GM19328 (cell line): ENCODE data around the gene IHH.

Experiments
- ATAC-seq: cut with Tn5 transposase; IDR thresholded peaks from one replicate; pipeline ENCODE4 v1.9.1; 2021; ENCODE audit warnings: mild to moderate bottlenecking, moderate library complexity; ENCODE audit not compliant: unreplicated experiment

The IHH gene

DNA sequence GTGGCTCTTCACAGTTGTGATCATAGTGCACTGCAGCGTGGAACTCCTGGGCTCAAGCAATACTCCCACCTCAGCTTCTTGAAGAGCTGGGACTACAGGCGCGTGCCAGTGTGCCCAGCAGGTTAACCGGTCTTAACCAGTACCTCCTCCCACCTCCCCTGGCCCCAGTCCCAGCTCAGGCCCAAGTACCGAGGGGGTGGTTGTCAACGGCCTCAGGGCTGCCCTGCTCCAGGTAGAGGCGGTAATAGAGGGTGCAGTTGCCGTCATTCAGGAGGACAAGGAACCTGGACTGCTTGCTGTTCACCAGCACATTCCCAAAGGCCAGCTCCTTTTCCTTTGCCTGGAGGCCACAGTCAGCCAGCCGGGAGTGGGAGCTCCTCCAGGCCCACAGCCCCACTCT, 39.1 kb downstream of the IHH start:
- no peak for ATAC-seq

DNA sequence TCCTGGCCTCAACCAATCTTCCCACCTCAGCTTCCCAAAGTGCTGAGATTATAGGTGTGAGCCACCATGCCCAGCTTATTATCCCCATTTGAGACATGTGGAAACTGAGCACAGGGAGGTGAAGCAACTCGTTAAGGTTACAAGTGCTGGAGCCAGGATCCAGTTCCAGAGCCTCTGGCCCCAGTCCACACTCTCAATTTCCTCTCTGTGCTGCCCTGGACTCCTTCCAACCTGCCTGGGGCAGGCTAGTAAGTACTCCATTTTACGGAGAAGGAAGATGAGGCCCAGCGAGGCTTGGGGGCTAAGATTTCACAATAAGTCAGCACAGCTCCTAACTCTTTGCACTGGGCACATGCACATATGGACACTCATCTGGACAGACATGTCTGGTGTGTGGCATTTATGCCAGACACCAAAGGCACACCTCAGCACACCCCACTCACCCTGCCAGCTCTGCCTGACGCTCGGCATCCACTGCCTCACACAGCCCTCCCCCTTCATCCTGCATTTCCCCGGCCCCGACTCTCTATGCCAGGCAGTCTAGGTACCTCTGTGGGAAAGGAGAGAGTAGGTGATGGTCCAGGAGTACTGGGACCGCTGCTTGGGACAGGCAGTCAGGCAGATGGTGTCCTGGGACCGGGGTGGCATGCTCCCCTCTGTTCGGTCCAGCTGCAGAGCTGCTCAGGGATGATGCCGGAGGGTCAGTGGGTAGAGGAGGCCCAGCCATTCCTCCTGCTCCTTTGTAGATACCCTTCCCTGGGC, 39.9 kb downstream of the IHH start:
- no peak for ATAC-seq

DNA sequence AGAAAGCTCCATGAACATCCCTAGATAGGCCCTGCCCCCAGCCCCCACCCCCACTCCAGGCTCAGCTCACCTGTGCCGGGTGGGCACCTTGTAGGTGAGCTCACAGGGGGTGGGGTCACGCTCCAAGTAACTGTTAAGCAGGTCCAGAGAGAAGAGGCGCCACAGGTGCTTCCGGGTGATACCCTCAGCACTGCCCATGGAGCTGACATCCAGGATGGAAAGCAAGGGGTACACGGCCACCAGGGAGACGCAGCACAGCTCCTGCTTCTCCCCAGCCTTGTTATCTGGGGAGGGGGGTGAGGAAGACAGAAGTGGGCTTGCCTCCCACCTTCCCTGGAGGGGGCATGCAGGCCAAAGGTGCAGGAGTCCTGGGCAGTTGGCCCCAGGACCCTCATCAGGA, 41.3 kb downstream of the IHH start:
- ATAC-seq: no peak

- ATAC-seq: no peak
Observed at GRCh38 chr2:219018726-219019125, 42.0 kb downstream of the IHH start.

DNA sequence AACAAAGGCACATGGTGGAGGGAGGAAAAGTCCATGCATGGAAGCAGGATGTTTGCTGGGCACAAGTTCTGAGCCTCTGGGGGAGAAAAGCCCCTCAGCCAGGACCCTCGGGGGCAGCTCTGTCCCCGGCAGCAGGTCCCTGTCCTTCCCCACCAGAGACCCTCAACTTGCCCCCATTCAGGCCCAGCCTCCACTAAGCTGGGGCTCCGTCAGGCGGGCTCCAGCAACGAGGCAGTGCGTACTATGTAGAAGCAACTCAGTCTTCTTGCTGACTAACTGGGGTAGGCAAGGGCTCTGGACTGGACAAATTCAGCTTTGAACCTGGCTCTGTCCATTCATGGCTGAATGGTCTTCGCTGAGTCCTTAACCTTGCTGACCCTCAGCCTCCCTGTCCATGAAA, 42.4 kb downstream of the IHH start:
- ATAC-seq: no peak

DNA sequence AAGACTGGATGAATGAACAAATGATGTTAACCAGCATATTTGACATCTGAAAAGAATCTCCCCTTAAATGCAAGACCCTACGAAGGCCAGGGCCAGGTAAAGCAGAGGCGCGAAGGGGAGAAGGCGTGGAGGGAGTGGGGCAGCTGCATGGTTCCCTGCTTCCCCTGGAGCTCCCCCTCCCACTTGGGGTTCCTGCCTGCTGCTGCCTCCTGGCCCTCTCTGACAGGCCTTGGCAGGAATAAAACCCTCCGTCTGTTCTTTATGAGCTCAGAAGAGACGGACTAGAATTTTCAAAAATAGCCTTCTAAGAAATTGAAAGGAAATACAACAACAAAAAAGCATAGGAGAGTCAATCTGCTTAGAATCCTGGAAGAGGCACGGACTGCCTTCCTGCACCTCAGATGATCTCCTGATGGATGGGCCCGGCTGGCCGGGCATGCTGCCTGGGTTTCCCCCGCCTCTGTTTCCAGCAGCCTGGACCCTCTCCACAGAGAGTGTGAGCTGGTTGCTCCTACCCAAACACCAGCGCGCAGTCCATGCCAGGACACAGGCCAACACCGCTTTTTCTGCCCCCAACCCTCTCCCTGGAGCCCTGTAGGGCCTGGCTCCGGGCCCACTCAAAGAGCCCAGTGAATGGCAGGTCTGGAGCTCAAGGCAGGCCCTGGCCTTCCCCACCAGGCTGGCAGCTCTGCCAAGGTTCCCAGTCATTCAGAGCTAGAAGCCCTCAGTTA, 43.4 kb downstream of the IHH start:
- ATAC-seq: no peak

GRCh38 chr2:219016721-219017120, 44.0 kb downstream of the IHH start:
- no peak for ATAC-seq

GRCh38 chr2:219010873-219011272, 49.8 kb downstream of the IHH start:
- ATAC-seq: no peak

DNA sequence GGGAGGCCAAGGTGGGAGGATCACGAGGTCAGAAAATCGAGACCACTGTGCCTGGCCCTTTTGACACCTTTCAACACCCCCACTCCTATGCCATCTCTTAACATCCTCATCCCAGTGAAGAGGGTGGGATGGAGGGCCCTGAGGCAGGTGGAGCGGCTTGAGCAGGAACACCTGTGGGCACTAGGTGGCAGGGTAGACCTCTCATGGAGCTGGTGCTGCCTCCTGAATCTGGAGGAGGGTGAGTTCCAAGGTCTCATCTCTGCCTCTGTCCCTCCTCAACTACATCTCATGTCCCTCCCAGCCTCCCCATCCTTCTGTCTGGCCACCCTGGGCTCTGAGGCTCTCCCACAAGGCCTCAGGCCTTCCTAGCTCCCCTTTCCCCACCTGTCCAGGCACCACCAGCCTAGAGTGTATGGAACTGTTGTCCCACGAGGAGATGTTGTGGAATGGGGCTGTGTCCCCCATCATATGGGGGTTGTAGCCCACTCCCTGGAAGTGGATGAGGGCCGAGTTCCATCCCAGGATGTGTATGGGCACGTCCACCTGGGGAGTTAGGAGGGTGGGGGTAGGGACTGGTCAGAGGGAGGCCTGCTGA, 50.5 kb downstream of the IHH start:
- no peak for ATAC-seq

- no peak for ATAC-seq
Observed at GRCh38 chr2:219009294-219009693, 51.4 kb downstream of the IHH start.
